Measurements from ENCODE around the gene MAEA. TPM values are rescaled to one million over a fixed set of nuclear protein-coding genes. Genes with fewer than 3 reads are reported as not detected.

MAEA gene
- total and polyA plus RNA-seq, 2 of the 8 experiments (the other 6 are each of a cell fraction or from before 2014, with no cell fraction given), result 75.8 to 133 TPM

- Histone ChIP-seq H3K14ac (ENCODE audit: insufficient read length) (no peak overlapping the region), H2BK12ac (ENCODE audit: low read depth, low read length) (no peak overlapping the region), H4K20me1 (replicated peaks in 1 of 2; ENCODE audit: control insufficient read depth in 1 of 2, insufficient read depth in 2 of 2, low read length in 2 of 2) (peaks cover 0 to 9% of the 10 kb centered on the region in 2 experiments), H3K79me2 (ENCODE audit: control insufficient read depth in 1 of 2, insufficient read depth in 2 of 2, low read length in 2 of 2) (no peaks in the 10 kb centered on the region), H2BK15ac (ENCODE audit: low read length) (no peak overlapping the region), H4K91ac (replicated peaks; ENCODE audit: insufficient read length, low read length) (no peak overlapping the region), H3K27ac (ENCODE audit: low read depth, low read length) (no peak overlapping the region), H4K5ac (ENCODE audit: insufficient read length, low read depth, low read length) (no peak overlapping the region), H3K23me2 (ENCODE audit: low read depth, low read length) (no peaks in the 10 kb centered on the region), H3K9me3 (ENCODE audit: insufficient read depth in 2 of 2, low read depth in 1 of 2, low read length in 1 of 2) (no peaks in the 10 kb centered on the region), H3K18ac (ENCODE audit: extremely low read depth, low read length) (no peak overlapping the region), H3K36me3 (ENCODE audit: control insufficient read depth in 2 of 4, insufficient read depth in 4 of 4, low read length in 3 of 4) (peaks cover 0 to 2% (median 0%) of the 10 kb centered on the region in 4 experiments; a peak in 2 of 8 replicates), H4K8ac (ENCODE audit: extremely low read depth, insufficient read depth, low read length) (no peak overlapping the region; the same call in 1 of the 2 replicates), H3K23ac (ENCODE audit: insufficient read length) (no peak overlapping the region), H3K56ac (replicated peaks; ENCODE audit: insufficient read length, low read depth, low read length) (no peak overlapping the region), H3K4me2 (ENCODE audit: insufficient read depth in 1 of 2, low read depth in 2 of 2, low read length in 2 of 2) (no peak overlapping the region), H3K79me1 (ENCODE audit: low read depth, low read length) (no peaks in the 10 kb centered on the region), H2AFZ (ENCODE audit: low read length) (no peak overlapping the region), H2BK120ac (replicated peaks; ENCODE audit: low read depth, low read length) (no peak overlapping the region), H2BK5ac (ENCODE audit: low read depth, low read length) (no peak overlapping the region; the same call in 1 of the 2 replicates), H2BK20ac (ENCODE audit: low read length) (no peak overlapping the region), H3K4me1 (replicated peaks in 1 of 4; ENCODE audit: control insufficient read depth in 3 of 4, insufficient read depth in 4 of 4, low read length in 3 of 4) (no peaks in the 10 kb centered on the region), H3K9ac (replicated peaks in 1 of 4; ENCODE audit: extremely low read depth in 1 of 4, low read depth in 3 of 4, low read length in 3 of 4) (no peak overlapping the region), H3K4ac (replicated peaks; ENCODE audit: insufficient read length, low read depth, low read length) (no peak overlapping the region), H2AK5ac (ENCODE audit: low read depth, low read length) (no peak overlapping the region), H3K27me3 (replicated peaks in 1 of 4; ENCODE audit: control insufficient read depth in 3 of 4, extremely low read depth in 1 of 4, insufficient read depth in 3 of 4, low read length in 3 of 4) (no peaks in the 10 kb centered on the region), H3K4me3 (ENCODE audit: extremely low read depth in 1 of 4, insufficient read depth in 2 of 4, low read depth in 3 of 4, low read length in 4 of 4) (no peak overlapping the region)
- 93% methylated on average over 26 of the region's 31 CpGs; no CpG with 5 or more reads in 1 of the 2 experiments for WGBS, 2 experiments (ENCODE audit: extremely low coverage in 1 of 2, insufficient coverage in 1 of 2, insufficient read length in 1 of 2, insufficient replicate concordance in 2 of 2, low coverage in 1 of 2, low lambda C conversion rate in 2 of 2, missing lambda C conversion rate in 1 of 2)
- ChIA-PET POLR2A (ENCODE audit: partially characterized antibody) (no interaction called here), CTCF (ENCODE audit: partially characterized antibody) (no interaction called here)
- no peak for FAIRE-seq
- TF ChIP-seq TAF7 (optimal IDR thresholded peaks at IDR 0.05; ENCODE audit: borderline replicate concordance, low read depth, low read length) (no peak), MAFK (IDR thresholded peaks at IDR 0.05; ENCODE audit: low read depth, low read length) (no peak)
- no peak for DNase-seq (ENCODE audit: low read depth in 1 of 2, low spot score in 2 of 2)
Measured at GRCh38 chr4:1379801-1380331, 90.2 kb downstream of the MAEA start.

Data from H1 (cell line).